Skin epidermis (tissue), 12 donors: ENCODE measurements around the gene SCYGR8.

Experiments
- H3K27ac ChIP-seq, 21 experiments: fragments of 200-600 bp; sonication (generic) in 11 of 21; one replicate each; pipeline ENCODE4 v1.5.0; 2020; ENCODE audit warnings: mild to moderate bottlenecking in 3 of 21, inconsistent platforms in 2 of 21, moderate library complexity in 2 of 21
- H3K4me3 ChIP-seq, 7 experiments: fragments of 200-600 bp; sonication (generic) in 2 of 7; one replicate each; pipeline ENCODE4 v1.5.0; 2020; ENCODE audit warnings: inconsistent platforms in 2 of 7, mild to moderate bottlenecking in 2 of 7, moderate library complexity in 1 of 7

Gene SCYGR8

GRCh38 chr2:227759411-227760118 is 13.9 kb downstream of the SCYGR8 start:
- Histone ChIP-seq H3K27ac (no peak overlapping the region), H3K4me3 (no peak overlapping the region)

DNA sequence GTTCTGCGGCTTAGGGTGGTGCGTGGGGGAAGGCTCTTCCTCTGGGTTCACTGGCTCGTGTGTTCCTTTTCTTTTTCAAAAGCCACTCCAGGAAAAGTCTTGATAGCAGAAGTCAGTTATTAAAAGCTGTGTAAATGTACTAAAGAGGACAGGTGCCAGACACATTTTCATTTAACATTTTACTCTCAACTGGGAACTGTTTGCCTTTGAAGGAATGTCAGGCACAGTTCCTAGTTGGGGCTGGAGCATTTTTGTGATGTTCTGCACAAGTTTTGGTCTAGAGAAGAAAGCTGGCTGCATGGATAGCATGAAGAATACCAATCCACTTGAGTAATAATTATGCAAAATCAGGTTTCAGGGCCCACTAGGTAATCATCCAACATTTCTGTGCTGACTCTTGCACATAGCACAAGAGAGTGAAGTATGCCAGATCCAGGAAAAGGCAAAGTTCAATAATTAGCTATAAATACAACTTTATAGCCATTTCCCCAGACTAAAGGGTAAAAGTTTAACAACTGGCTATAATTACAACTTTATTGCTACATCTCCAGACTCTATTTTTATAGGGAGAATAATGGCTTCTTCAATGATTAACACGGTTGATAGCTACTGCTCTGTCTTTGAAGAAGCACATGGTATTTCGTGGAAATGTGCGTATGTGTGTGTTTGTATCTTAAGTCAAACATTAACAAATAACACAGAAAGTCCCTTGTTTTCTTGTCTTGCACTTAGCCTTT is 16.2 kb downstream of the SCYGR8 start:
- Histone ChIP-seq H3K27ac (no peak overlapping the region), H3K4me3 (no peak overlapping the region)

- no peak overlapping the region for H3K27ac ChIP-seq
Measured at GRCh38 chr2:227765788-227766372, 20.2 kb downstream of the SCYGR8 start.

DNA sequence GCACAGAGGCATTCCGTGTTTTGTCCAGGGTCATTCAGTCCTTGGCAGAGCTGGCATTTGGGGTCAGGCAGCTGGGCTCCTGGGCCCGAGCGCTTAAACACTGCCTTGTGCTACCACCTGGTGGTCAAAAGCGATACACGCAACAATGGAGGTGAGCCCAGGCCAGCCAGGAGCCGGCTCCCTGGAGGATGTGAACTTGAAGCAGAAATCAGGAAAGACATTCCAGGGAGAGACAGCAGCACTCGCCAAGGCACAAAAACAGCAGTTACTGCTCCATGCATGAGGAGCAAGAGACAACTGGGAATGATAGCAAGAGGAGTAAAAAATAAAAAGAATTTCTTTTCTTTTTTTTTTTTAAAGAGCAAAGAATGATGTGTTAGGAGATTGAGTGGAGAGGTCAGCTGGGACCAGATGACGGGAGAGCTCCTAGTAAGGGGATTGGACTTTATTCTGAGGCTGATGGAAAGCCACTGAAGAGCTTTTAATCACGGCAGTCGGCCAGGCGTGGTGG is 20.7 kb downstream of the SCYGR8 start:
- Histone ChIP-seq H3K27ac (no peak overlapping the region), H3K4me3 (no peak overlapping the region)

More at GRCh38 chr2:227765788-227766372, 20.2 kb downstream of the SCYGR8 start:
- no peak overlapping the region for H3K4me3 ChIP-seq

- H3K27ac ChIP-seq = no peak overlapping the region
- H3K4me3 ChIP-seq = no peak overlapping the region
Measured at GRCh38 chr2:227767830-227768229, 22.1 kb downstream of the SCYGR8 start.

GRCh38 chr2:227772197-227772661 is 26.5 kb downstream of the SCYGR8 start:
- Histone ChIP-seq H3K27ac (no peak overlapping the region), H3K4me3 (no peak overlapping the region)

- H3K27ac ChIP-seq = no peak overlapping the region
- H3K4me3 ChIP-seq = no peak overlapping the region
Measured at GRCh38 chr2:227772932-227773331, 27.2 kb downstream of the SCYGR8 start.

DNA sequence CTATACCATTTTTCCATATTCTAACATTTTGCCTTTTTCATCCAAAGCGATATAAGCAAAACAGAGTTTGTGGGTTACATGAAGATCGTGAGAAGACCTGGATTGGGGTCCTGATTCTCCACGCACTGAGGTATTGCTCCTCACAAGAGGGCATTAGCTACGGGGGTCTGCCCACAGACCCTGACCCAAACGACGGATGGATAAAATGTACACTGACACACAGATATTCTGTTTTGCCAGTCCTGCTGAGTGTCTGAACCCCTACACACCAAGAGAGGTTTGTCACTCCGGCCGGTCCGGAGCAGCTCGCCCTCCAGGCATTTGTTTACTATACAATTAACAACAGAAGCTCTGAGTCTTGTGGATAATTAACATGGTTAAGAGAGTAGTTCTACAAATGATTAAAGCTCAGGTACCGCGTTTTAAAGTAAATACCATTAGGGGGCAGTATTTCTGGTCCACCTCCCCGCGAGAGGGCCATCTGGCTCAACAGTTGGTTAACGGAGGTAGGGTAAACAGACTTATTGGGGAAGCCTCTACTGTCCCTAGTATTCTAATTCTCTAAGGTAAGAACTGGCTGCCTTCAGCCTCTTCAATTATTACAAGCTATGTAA is 28.4 kb downstream of the SCYGR8 start:
- H3K4me3 ChIP-seq = no peak overlapping the region
- no peak overlapping the region for H3K27ac ChIP-seq

DNA sequence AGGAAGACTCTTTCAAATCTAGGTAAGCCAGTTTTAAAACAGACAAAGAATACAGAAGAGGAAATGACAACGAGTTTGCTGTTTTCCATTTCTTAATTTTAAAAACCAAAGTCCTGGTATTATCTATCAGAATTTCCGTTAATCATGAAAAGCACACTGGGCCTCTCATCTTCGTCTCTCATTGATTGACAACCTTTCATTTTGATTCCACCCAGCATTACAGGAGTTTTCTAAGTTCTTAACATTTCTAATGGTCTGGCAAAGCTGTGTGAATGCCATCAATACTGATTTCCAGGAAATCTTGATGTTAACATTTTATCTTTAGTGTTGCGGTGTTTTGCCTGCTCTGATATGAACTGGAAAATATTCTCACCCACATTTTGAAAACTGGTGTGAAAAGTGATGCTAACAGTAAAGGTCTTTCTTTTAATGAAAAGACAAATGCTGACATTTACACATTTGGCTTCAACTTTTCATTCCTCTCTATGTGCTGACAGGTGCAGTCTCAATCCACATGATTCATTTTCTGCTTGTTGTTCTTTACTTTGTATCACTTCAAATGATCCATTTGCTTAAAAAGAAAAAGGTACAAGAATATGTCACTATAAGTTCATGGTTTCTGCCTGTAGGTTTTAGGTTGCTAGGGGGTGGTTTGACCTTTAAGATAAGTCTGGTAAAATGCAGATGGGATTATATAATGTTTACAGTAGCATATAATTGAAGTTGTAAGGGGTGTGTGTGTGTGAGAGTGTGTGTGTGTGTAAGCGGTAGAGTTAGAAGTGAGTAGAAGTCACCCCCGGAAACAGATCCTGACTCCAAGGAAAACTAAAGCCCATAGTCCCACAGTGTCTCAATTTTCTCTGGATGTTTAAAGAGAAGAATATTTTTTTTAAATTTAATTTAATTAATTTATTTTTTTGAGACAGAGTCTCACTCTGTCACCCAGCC is 29.5 kb downstream of the SCYGR8 start:
- Histone ChIP-seq H3K27ac (no peak overlapping the region), H3K4me3 (no peak overlapping the region)

DNA sequence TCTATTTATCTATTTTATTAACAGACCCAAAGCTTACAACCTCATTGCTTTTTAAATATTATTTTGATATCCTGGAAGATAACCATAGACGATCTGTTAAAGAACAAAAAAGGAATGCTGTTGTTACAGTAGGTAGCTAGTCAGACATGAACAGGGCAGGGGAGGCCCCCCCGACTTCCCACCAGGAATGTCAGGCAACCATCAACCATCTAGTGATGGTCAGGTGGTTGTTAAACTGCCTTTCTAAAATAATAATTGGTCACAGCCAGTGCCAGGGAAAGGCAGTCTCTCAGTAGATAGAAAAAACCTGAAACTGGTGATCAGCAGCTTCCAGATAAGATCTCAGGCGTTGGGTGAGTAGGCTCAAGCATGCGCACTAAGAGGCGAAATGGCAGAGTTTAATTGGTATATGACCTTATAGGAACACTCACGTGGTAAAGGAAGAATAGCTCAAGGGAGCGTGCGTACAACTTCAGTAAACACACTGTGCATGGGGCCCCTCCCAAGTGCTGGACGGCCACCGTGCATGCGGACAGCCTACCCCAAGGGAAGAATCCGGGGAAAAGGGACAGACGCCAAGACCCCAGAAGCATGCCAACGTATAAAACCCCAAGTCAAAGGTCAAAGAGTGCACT is 35.4 kb downstream of the SCYGR8 start:
- no peak overlapping the region for H3K27ac ChIP-seq
- no peak overlapping the region for H3K4me3 ChIP-seq

- Histone ChIP-seq H3K27ac (no peak overlapping the region), H3K4me3 (no peak overlapping the region)
Measured at GRCh38 chr2:227781841-227782240, 36.1 kb downstream of the SCYGR8 start.

DNA sequence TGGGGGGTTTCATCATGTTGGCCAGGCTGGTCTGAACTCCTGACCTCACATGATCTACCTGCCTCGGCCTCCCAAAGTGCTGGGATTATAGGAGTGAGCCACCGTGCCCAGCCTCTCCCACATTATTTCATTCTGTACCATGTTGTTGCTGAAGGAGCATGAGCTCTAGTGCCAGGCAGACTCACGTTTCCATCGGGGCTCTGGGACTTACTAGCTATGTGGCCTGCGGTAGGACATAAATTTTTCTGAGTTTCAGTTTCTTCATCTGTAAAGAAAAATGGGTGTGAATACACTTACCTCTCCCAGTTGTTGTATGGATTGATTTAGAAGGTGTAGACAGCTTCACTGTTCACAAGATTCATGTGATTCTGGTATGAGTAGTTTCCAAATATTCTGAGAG is 37.1 kb downstream of the SCYGR8 start:
- Histone ChIP-seq H3K27ac (peak overlapping the region in 3 of 21 experiments; percentile 11 to 55 (median 11)), H3K4me3 (no peak overlapping the region)

DNA sequence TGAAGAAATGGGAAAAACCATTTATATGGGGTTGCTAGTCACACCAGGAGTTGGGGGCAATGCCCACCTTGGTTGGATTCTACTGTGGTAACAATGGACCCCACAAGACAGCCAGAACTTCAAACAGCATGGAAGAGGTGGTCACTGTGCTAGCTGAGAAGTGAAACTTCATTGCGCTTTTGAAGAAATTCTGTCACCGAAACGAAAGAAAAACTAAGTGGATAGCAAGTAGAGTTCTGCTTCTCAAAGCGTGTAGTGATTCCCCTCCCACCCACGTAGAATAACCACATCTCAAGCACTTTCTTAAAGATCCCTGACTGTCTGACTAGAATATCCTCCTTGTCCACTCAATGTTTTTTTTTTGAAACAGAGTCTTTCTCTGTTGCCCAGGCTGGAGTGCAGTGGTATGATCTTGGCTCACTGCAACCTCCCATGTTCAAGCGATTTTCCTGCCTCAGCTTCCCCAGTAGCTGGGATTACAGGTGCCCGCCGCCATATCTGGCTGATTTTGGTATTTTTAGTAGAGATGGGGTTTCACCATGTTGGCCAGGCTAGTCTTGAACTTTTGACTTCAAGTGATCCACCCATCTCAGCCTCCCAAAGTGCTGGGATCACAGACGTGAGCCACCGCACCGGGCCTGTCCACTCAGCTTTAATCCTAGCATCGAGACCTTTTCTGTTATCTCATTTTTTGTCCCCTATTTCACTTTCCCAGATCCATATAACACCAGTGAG is 37.9 kb downstream of the SCYGR8 start:
- Histone ChIP-seq H3K4me3 (peak overlapping the region in 1 of 7 experiments; percentile 15), H3K27ac (peak overlapping the region in 3 of 21 experiments; percentile 11 to 55 (median 11))

- Histone ChIP-seq H3K4me3 (no peak overlapping the region), H3K27ac (no peak overlapping the region)
Measured at GRCh38 chr2:227785293-227785692, 39.6 kb downstream of the SCYGR8 start.

- Histone ChIP-seq H3K27ac (peak overlapping the region in 1 of 21 experiments; percentile 45), H3K4me3 (no peak overlapping the region)
Measured at GRCh38 chr2:227788561-227789018, 42.9 kb downstream of the SCYGR8 start.

- Histone ChIP-seq H3K27ac (no peak overlapping the region), H3K4me3 (no peak overlapping the region)
Measured at GRCh38 chr2:227789803-227790202, 44.1 kb downstream of the SCYGR8 start.

GRCh38 chr2:227793148-227793712 is 47.5 kb downstream of the SCYGR8 start:
- Histone ChIP-seq H3K4me3 (no peak overlapping the region), H3K27ac (no peak overlapping the region)
